Erythroblast (primary cell): ENCODE results near the gene B3GALT5.

Experiments
- GATA1 ChIP-seq: IDR thresholded peaks from 2 replicates; pipeline ENCODE4 v1.6.1; 2011; ENCODE audit warnings: low read depth, mild to moderate bottlenecking, control low read depth, low read length, moderate library complexity
- POLR2A ChIP-seq: IDR thresholded peaks from 2 replicates; pipeline ENCODE4 v1.6.1; 2011; ENCODE audit warnings: mild to moderate bottlenecking, low read length

DNA sequence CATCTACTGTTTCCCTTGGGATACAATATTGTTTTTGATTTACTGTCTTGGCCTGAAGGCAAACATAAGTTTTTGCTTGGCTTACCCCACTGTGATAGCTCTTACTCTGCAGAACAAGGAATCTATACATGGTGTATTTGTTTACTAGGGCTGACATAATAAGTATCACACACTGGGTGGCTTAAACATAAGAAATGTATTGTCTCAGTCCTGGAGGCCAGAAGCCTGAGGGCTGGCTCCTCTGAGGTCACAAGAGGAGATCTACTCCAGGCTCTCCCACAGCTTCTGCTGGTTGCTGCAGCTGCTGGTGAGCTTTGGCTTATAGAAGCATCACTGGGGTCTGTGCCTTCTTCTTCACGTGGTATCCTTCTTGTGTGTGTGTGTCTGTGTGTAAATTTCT, 101.6 kb downstream of the B3GALT5 start:
- TF ChIP-seq POLR2A (no peak), GATA1 (no peak)
